GM18508 (cell line): ENCODE data around the gene FBXW8.

Experiments
- ATAC-seq: cut with Tn5 transposase; IDR thresholded peaks from one replicate; pipeline ENCODE4 v1.9.1; 2021; ENCODE audit warnings: moderate number of reproducible peaks; ENCODE audit not compliant: insufficient read depth, unreplicated experiment

Gene FBXW8

GRCh38 chr12:117067016-117067415 is 156.3 kb downstream of the FBXW8 start:
- no peak for ATAC-seq

GRCh38 chr12:117067638-117068037 is 156.9 kb downstream of the FBXW8 start:
- ATAC-seq, result no peak

GRCh38 chr12:117068492-117068891 is 157.7 kb downstream of the FBXW8 start:
- no peak for ATAC-seq

- no peak for ATAC-seq
These were observed 158.5 kb downstream of the FBXW8 start for GRCh38 chr12:117069101-117069797.

GRCh38 chr12:117069926-117070900 is 159.5 kb downstream of the FBXW8 start:
- no peak for ATAC-seq

- no peak for ATAC-seq
These were observed 160.3 kb downstream of the FBXW8 start for GRCh38 chr12:117071009-117071408.

GRCh38 chr12:117072106-117072505 is 161.4 kb downstream of the FBXW8 start:
- ATAC-seq, result no peak

- no peak for ATAC-seq
These were observed 162.2 kb downstream of the FBXW8 start for GRCh38 chr12:117072736-117073490.

GRCh38 chr12:117073611-117074010 is 162.9 kb downstream of the FBXW8 start:
- ATAC-seq, result no peak

- ATAC-seq, result no peak
These were observed 165.9 kb downstream of the FBXW8 start for GRCh38 chr12:117076410-117077372.

GRCh38 chr12:117079487-117079886 is 168.7 kb downstream of the FBXW8 start:
- no peak for ATAC-seq

- no peak for ATAC-seq
These were observed 170.0 kb downstream of the FBXW8 start for GRCh38 chr12:117080661-117081144.
